ENCODE results near the gene HACD4.
A peak's percentile ranks its signal among the peaks of the same experiment; 100 is the strongest.

Gene HACD4, protein sequence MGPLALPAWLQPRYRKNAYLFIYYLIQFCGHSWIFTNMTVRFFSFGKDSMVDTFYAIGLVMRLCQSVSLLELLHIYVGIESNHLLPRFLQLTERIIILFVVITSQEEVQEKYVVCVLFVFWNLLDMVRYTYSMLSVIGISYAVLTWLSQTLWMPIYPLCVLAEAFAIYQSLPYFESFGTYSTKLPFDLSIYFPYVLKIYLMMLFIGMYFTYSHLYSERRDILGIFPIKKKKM

GRCh38 chr9:21031091-21031807 lies at the start of gene HACD4:
TSS of gene HACD4 (minus strand) at chr9:21031640. CDS start at chr9:21031590, 50 bp downstream.
- no peak for DNase-seq (ENCODE audit: low spot score)

DNA sequence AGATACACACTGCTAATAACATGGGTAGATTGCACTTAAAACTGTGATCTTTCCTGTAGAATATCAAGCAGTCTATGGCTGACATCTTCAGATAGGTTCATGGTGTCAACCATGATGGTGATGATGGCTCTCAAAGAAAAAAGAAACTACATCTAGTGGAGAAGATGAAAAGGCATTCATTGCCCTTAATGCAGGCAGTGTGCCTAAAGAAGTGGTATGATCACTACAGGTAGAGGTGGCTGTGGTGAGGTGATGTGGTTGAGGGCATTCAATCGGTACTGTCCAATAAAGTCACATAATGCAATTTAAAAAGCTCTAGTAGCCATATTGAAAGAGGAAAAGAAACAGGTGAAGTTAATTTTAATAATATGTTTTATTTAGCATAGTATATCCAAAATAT lies 49.4 kb upstream of the HACD4 start:
- no peak for DNase-seq (ENCODE audit: low spot score)

DNA sequence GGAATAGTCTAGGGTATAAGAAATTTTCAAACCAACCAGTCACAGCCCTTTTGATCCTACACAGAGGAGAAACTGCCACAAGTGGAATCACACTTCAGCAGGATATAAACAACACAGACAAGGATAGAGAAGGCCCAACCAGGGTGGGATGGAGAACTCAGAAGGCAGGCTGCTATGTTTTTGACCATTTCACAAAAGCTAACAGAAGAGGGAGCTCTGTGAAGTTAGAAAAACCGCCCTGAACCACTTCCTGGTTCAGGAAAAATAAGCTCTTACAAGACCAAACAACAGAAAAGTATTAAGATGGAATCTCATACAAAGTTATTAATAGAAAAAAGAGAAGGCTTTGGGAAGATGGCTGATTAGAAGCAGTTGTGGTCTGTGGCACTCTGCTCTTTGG lies 47.3 kb upstream of the HACD4 start:
- DNase-seq (ENCODE audit: low spot score): no peak

- no peak for DNase-seq (ENCODE audit: low spot score)
Measured at GRCh38 chr9:21077781-21078180, 46.3 kb upstream of the HACD4 start, which contains the start of gene IFNB1. TSS of gene IFNB1 (minus strand) at chr9:21077942. CDS start at chr9:21077869, 73 bp downstream.

GRCh38 chr9:21075484-21075883 lies 44.0 kb upstream of the HACD4 start:
- no peak for DNase-seq (ENCODE audit: low spot score)

GRCh38 chr9:21070906-21071305 lies 39.5 kb upstream of the HACD4 start:
- no peak for DNase-seq (ENCODE audit: low spot score)

DNA sequence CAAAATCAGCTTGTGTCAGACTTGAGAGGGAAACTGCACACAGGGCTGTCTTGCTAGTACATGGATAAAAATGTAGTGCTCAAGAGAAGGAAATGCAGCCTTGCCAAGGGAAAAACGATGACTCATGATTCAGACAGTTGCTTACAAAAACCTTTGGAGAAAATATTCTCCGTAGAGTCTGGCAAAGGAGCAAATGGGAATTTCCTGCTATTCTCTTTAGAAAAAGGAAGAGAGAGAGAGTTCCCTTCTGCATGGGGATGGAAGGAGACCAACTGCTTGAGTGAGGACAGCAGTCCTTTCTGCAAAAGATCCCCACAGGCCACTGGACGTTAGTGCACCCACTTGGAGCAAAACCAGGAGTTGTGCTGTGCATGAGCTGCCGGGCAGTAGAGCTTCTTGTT lies 38.7 kb upstream of the HACD4 start:
- no peak for DNase-seq (ENCODE audit: low spot score)

- no peak for DNase-seq (ENCODE audit: low spot score)
Measured at GRCh38 chr9:21060919-21061561, 29.6 kb upstream of the HACD4 start.

DNA sequence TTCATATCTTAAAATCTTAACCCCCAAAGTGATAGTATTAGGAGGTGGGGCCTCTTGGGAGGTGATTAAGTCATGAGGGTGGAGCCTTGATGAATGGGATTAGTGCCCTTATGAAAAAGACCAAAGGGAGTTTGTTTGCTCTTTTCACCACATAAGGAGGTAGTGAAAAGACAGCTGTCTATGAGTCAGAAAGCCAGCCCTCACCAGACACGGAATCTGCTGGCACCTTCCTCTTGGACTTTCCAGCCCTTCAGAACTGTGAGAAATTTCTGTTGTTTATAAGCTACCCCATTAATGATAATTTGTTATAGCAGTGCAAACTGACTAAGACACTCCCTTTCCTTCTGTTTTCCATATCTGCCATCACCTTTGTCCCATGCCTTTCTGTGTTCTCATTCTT lies 25.5 kb upstream of the HACD4 start:
- DNase-seq (ENCODE audit: low spot score): peak; percentile 47

DNA sequence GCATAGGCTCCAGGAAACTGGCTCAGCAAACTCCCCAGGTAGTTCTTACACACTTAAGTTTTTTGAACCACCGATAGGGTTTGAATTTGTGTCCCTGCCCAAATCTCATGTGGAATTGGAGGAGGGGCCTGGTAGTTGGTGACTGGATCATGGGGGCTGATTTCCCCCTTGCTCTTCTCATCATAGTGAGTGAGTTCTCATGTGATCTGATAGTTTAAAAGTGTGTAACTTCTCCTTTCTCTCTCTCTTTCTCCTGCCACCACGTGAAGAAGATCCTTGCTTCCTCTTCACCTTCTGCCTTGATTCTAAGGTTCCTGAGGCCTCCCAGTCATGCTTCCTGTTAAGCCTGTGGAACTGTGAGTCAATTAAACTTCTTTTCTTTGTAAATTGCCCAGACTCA lies 22.4 kb upstream of the HACD4 start:
- DNase-seq (ENCODE audit: low spot score): no peak

GRCh38 chr9:21047281-21047691 lies 15.8 kb upstream of the HACD4 start:
- DNase-seq (ENCODE audit: low spot score): no peak

DNA sequence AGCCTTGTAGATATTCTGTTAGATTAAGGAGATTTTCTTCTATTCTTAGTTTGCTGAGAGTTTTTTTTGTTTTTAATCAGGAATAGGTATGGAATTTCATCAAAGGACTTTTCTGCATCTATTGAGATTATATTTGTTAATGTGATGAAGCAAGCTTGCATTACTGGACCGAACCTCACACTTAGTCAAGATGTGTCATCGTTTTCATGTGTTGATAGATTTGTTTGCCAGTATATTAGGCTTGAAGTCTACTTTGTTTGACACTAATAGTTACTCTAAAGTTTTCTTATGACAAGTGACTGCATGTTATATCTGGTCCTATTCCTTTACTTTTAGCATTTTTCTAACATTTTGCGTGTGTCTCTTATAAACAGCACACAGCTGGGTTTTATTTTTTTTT lies 12.4 kb upstream of the HACD4 start:
- no peak for DNase-seq (ENCODE audit: low spot score)

- DNase-seq (ENCODE audit: low spot score): no peak
Measured at GRCh38 chr9:21042466-21042865, 11.0 kb upstream of the HACD4 start.

DNA sequence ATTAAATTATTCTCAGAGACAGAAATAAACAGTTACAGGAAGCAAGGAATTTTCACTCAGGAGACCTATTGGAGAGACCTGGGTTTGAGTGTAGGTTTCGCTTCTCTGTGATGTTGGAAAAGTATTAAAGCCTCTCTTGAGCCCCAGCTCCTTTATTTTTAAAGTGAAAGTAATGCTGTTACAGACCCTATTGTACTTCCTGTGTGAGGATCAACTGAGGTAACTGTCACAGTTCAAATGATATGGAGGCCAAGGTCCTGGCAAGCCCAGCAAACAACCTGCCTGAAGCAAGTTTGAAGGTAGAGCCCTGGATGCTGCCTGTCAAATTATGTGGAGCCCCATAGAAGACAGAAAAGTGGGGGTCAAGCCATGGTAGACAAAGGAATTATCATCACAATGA lies 7.9 kb upstream of the HACD4 start:
- DNase-seq (ENCODE audit: low spot score): no peak

- no peak for DNase-seq (ENCODE audit: low spot score)
Measured at GRCh38 chr9:21037278-21037677, 5.8 kb upstream of the HACD4 start.

DNA sequence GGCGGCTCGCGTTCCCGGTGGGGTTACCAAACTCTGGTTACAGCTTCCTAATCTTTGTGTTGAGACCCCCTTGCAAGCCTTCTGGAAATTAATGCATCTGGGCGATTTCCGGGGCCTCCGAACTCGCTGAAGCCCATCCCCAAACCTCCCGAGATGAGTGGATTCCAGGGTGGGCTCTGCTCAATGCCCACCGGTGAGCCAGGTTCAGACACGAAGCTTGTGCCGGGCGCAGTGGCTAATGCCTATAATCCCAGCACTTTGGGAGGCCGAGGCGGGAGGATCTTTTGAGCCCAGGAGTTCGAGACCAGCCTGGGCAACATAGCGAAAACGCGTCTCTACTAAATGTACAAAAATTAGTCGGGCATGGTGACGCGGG lies 356 bp upstream of the HACD4 start:
- no peak for DNase-seq (ENCODE audit: low spot score)

GRCh38 chr9:21030389-21031035 lies 928 bp downstream of the HACD4 start:
- DNase-seq (ENCODE audit: low spot score): no peak

DNA sequence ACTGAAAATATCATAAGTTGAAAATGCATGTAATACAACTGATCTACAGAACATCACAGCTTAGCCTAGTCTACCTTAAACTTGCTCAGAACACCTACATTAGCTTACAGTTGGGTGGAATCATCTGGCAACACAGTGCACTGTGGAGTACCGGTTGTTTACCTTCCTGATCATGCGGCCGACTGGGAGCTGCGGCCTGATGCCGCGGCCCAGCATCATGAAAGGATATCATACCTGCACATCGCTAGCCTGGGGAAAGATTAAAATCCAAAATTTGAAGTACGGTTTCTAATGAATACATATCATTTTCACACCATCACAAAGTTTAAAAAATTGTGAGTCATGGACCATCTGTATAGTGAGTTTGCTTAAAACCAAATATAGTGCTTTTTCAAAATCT lies 1.8 kb downstream of the HACD4 start:
- no peak for DNase-seq (ENCODE audit: low spot score)

DNA sequence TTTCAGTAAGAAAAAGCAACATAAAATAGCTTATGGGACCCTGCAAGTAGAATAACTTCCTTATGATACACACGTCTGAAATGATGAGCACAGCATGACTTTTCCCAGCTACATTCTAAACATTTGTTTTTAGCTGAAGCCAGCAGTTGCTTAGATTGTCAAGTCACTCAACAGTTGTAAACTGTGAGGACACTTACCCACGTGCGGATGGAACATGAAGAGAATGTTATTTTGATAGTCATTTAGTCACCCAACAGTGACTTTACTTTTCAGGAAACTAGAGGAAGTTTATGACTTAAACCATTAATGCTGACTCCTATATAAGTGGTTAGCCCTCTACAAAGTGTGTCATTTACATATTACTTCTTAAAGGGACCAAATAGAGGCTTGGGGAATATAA lies 3.0 kb downstream of the HACD4 start:
- no peak for DNase-seq (ENCODE audit: low spot score)

GRCh38 chr9:21027295-21027694 lies 4.1 kb downstream of the HACD4 start:
- no peak for DNase-seq (ENCODE audit: low spot score)

DNA sequence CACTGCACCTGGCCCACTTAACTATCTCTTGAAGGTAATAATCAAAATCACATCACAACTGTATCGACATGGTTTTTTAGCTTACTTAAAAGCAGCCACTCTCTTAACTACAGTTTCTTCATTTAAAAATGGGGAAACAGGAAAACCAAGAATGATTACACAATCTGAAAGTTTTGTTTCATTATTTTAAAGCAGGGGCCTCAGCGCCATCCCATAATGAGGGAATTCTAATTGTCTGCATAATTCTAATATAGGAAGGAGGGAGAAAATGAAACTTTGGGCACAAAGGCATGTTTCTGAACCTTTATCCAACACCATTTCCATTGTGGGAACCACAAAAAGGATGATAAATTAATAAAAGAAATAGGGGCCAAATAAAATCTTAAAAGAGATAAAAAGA lies 7.6 kb downstream of the HACD4 start:
- no peak for DNase-seq (ENCODE audit: low spot score)

DNA sequence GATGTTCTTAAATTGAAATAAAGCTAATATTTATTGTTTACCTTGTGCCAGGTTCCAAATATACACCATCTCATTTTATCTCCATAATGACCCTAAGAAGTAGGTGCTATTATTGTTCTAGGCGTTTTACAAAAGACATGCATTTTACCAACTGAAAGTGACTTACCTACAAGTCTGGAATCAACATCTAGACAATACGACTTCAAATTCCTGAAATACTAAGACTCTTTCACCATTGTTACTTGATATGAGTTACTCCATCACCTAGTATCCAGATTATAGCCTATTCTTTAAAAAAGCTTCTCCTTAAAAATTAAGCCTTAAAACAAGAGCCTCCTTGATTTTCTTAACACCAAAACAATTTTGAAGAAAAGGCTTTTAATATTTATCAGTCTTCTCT lies 13.3 kb downstream of the HACD4 start:
- DNase-seq (ENCODE audit: low spot score): no peak

Data from SW480 (cell line).